ENCODE results near the gene LSAMP.

DNA sequence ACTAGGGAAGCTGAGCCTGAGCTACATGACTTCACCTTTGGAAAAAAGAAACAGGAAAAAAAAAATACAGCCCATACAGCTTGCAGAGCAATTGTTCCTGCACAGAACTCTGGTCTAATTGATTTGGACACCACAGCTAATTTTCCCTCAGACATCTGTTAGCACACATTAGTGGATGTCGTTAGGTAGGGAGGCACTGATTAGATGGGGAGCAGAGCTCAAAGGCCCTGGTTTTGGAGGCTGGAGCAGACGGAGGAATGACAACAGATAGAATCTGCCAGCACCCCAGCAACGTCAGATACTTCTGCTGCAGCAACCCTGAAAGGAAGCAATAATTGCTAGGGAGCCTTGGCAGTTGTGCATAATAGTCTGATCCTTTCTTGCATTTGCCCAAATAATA lies 398.9 kb downstream of the LSAMP start:
- TF ChIP-seq, protein P1, sequence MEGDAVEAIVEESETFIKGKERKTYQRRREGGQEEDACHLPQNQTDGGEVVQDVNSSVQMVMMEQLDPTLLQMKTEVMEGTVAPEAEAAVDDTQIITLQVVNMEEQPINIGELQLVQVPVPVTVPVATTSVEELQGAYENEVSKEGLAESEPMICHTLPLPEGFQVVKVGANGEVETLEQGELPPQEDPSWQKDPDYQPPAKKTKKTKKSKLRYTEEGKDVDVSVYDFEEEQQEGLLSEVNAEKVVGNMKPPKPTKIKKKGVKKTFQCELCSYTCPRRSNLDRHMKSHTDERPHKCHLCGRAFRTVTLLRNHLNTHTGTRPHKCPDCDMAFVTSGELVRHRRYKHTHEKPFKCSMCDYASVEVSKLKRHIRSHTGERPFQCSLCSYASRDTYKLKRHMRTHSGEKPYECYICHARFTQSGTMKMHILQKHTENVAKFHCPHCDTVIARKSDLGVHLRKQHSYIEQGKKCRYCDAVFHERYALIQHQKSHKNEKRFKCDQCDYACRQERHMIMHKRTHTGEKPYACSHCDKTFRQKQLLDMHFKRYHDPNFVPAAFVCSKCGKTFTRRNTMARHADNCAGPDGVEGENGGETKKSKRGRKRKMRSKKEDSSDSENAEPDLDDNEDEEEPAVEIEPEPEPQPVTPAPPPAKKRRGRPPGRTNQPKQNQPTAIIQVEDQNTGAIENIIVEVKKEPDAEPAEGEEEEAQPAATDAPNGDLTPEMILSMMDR (IDR thresholded peaks at IDR 0.05; ENCODE audit: insufficient read depth, low read depth, low read length) = no peak
- TF ChIP-seq EZH2 (IDR thresholded peaks at IDR 0.05; ENCODE audit: insufficient read depth, low read length) = no peak

Data from astrocyte (in vitro differentiated cells and primary cell).